Measurements from ENCODE around the gene MYB.

DNA sequence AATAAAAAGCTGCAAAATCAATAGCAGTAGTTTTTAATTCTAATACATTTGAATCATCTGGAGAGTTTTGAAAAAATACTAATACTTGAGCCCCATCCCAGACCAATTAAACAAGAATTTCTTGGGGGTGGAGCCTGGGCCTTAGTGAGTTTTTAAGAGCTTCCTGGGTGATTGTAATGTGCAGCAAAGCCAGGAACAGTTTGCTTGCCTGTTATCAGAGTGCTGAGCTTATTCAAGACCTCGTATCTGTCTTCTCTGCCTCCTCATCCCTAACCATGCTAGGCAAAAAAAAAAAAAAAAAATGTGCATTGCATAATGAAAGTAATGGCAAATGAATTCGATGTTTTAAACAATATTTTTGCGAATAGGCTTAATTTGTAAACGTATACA lies 36.4 kb upstream of the MYB start:
- TF ChIP-seq, protein P1, sequence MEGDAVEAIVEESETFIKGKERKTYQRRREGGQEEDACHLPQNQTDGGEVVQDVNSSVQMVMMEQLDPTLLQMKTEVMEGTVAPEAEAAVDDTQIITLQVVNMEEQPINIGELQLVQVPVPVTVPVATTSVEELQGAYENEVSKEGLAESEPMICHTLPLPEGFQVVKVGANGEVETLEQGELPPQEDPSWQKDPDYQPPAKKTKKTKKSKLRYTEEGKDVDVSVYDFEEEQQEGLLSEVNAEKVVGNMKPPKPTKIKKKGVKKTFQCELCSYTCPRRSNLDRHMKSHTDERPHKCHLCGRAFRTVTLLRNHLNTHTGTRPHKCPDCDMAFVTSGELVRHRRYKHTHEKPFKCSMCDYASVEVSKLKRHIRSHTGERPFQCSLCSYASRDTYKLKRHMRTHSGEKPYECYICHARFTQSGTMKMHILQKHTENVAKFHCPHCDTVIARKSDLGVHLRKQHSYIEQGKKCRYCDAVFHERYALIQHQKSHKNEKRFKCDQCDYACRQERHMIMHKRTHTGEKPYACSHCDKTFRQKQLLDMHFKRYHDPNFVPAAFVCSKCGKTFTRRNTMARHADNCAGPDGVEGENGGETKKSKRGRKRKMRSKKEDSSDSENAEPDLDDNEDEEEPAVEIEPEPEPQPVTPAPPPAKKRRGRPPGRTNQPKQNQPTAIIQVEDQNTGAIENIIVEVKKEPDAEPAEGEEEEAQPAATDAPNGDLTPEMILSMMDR (IDR thresholded peaks at IDR 0.05): no peak
- no peak for TF ChIP-seq POLR2A (IDR thresholded peaks at IDR 0.05)

All from Peyer's patch (tissue), 4 donors.